ENCODE data around the gene MUSK. TPM values are rescaled to one million over a fixed set of nuclear protein-coding genes. Genes with fewer than 3 reads are reported as not detected.

The MUSK gene
- total and polyA plus RNA-seq, 2 donors (not counting 3 experiments of a cell fraction or from before 2014, with no cell fraction given), result 0.08 TPM; not detected in 1

GRCh38 chr9:110620726-110621125, 47.9 kb upstream of the MUSK start:
- Histone ChIP-seq H3K4me1 (ENCODE audit: control insufficient read depth, extremely low read depth, insufficient read depth, low read length) (no peaks in the 10 kb centered on the region), H3K4me2 (ENCODE audit: insufficient read depth, low read length) (no peak overlapping the region), H3K27me3 (ENCODE audit: control insufficient read depth in 2 of 2, insufficient read depth in 2 of 2, low read length in 2 of 2) (peaks cover 0 to 1% of the 10 kb centered on the region in 2 experiments), H3K9ac (replicated peaks; ENCODE audit: extremely low read depth, insufficient read depth, low read length) (no peak overlapping the region), H3K9me3 (replicated peaks; ENCODE audit: control insufficient read depth, insufficient read depth, low read length) (no peaks in the 10 kb centered on the region), H2AFZ (ENCODE audit: low read depth, low read length) (no peak overlapping the region), H3K9me1 (replicated peaks; ENCODE audit: control insufficient read depth, extremely low read depth, insufficient read depth, low read length) (no peaks in the 10 kb centered on the region), H3K27ac (ENCODE audit: insufficient read depth, low read depth, low read length) (no peak overlapping the region), H4K20me1 (replicated peaks; ENCODE audit: control insufficient read depth, extremely low read depth, insufficient read depth, low read length) (no peaks in the 10 kb centered on the region), H3K79me2 (ENCODE audit: control insufficient read depth, insufficient read depth, low read length) (no peaks in the 10 kb centered on the region), H3K4me3 (replicated peaks in 1 of 3; ENCODE audit: insufficient read depth in 1 of 3, low read depth in 1 of 3, low read length in 3 of 3) (no peak overlapping the region), H3K36me3 (ENCODE audit: control insufficient read depth in 2 of 2, extremely low read depth in 1 of 2, insufficient read depth in 2 of 2, low read length in 2 of 2) (no peaks in the 10 kb centered on the region)
- ChIA-PET CTCF (interaction anchor here (0.9 to 1.8 kb wide), 3 partner anchors 193 to 1047 kb away, joined by 3 to 5 read pairs (median 4); no protein-coding TSS in a partner anchor), POLR2A (no interaction called here)
- DNase-seq (ENCODE audit: low read depth, low spot score) (no peak), FAIRE-seq (no peak)
- intact Hi-C loops (cut with micrococcal nuclease), result loop anchor here (5.0 to 10.0 kb wide), 2 partner anchors 363 to 736 kb away; partner anchors contain the start of gene TXN
- TF ChIP-seq MAX (IDR thresholded peaks at IDR 0.05; ENCODE audit: insufficient read depth, insufficient read length), result no peak
- no peak for TF ChIP-seq EZH2 (IDR thresholded peaks at IDR 0.05; ENCODE audit: borderline replicate concordance, low read depth, low read length, severe bottlenecking)
- no peak for TF ChIP-seq POLR2A (IDR thresholded peaks at IDR 0.05; ENCODE audit: low read depth, low read length)
- no peak for TF ChIP-seq CTCF (IDR thresholded peaks at IDR 0.05; ENCODE audit: extremely low read depth in 1 of 2, insufficient read depth in 1 of 2, low read depth in 1 of 2, low read length in 2 of 2)
- TF ChIP-seq MYC (IDR thresholded peaks at IDR 0.05; ENCODE audit: low read depth, low read length), result no peak
- TF ChIP-seq JUN (IDR thresholded peaks at IDR 0.05; ENCODE audit: borderline replicate concordance, insufficient read depth, insufficient read length, low read depth), result no peak
- TF ChIP-seq GATA2 (IDR thresholded peaks at IDR 0.05; ENCODE audit: insufficient read depth, insufficient read length, low read depth, low read length), result no peak
- no peak for TF ChIP-seq POLR2AphosphoS5 (IDR thresholded peaks at IDR 0.05; ENCODE audit: insufficient read depth, low read depth, low read length)
- no peak for TF ChIP-seq FOS (IDR thresholded peaks at IDR 0.05; ENCODE audit: borderline replicate concordance, insufficient read depth, low read length)
- BruUV-seq (replicated peaks), result no TSS peak
- dilution Hi-C loops (cut with MboI; ENCODE audit: extremely low pct_ligation_motif_present, low sequenced_read_pairs), result no loop called here

All from endothelial cell of umbilical vein (primary cell).